Activated CD4-positive, alpha-beta T cell treated with anti-CD3 and anti-CD28 coated beads for 48 hours (primary cell): ENCODE data around the gene SLC4A4.
"Not testable (repeated sequence)": the region's sequence is repeated elsewhere in the genome, so short reads cannot be mapped to it uniquely, and the experiment has no call there.

ENCODE experiments used
- DNase-seq: peaks from one replicate; pipeline ENCODE4 v3.0.0-alpha.2; 2020

SLC4A4 gene

DNA sequence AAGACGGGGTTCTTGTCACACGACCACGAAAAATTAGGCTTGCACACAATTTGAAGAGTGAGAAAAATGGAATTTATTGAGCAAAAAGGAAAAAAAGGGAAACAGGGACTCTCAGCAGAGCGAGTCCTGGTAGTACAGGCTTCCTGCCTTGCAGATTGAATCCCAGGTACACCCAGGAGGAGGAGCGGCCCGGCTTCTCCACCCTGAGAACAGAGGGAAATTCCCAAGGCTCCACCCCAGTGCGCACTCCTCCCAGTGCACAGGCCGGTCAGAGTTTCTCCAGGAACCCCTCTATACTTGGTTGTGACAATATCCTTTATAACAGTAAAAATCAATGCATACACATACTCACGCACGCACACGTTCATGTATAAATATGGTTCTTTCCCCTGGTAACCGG is 22.0 kb downstream of the SLC4A4 start:
- DNase-seq = no peak

DNA sequence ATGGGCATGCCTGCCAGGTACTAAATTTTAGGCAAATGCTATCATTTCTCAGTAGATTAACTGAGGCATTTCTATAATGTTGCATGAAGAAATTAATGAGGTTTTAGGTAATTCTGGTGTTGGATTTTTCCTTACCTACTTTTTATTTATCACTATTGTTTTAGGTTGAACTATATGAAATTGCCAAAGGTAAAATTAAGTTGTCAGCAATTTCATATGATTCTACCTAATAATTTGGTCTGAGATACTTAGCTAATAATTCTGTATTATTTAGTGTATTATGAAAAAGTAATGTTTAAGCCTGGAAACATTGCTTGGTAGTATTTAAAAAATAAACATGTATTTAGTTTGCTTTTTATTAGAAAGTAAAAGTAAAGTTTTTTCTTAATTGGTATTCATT is 22.7 kb downstream of the SLC4A4 start:
- DNase-seq = no peak

DNA sequence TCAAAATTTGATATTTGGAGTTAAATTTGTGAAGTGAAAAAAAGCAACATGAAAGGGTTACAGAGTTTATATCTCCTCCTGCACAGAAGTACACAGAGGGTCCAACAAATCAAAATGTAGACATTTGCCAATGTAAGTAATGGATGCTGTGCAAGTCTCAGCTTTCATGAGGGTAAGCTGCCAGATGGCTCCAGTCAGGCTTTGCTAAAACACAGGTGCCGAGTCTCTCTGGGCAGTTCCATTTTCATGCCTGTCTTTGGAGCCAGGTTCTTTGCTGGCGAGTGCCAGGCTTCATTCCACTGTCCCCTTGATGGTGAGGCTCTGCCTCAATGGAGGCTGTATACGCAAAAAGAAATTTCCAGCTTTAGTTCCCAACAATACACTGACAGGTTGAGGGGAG is 27.9 kb downstream of the SLC4A4 start:
- no peak for DNase-seq

DNA sequence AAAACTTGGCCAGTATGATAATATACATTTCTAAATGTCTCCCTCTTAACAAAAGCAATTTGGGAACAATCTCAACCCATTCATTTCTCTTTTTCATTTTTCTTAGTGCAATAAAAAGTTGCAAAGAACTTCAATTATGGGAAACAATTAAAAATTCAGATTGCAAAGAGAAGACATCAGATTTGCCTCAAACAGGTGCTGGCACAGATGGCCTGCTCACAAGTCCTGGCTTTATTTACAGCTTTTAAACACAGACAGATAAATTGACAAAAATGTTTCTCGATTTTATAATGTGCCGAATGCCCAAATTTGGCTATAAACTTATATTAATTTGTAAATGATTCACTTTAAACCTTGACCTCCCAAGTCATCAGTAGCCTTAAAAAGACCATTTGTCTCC is 28.7 kb downstream of the SLC4A4 start:
- DNase-seq = no peak

DNA sequence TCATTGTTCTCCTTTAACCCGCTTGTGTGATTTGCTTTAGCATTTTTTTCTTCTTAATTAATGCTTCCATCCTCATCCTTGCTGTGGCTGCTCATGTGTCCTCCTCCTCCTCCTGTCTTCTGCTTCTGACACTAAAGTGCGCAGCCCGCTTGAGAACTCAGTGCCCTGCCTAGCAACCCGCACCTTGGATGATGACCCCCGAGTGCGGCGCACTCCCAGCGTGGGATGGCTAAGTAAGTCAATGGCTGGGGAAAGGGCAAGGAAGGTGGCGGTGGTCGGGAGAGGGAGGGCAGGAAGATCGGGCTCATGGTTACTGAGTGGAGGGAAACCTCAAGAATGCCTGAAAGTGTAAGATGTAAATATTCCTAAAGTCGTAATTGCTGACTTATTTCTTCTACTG is 30.1 kb downstream of the SLC4A4 start:
- DNase-seq = no peak

DNA sequence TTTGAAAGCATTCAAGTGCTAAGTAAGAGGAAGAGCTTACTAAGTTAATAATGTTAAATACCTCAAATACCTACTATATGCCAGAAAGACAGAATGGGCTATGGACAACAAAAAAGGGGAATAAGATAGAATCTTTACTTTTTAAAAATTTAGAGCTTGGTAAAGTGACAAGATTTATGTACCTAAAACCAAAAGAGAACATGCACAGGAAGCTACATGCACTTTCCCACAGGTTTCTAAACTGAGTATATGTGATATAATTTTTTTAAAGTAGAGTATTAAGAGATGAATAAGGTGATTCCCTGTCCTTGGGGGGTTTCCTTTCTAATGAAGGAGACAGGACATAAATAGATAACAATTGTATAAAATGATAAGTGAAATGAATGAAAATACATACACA is 30.7 kb downstream of the SLC4A4 start:
- DNase-seq = no peak

DNA sequence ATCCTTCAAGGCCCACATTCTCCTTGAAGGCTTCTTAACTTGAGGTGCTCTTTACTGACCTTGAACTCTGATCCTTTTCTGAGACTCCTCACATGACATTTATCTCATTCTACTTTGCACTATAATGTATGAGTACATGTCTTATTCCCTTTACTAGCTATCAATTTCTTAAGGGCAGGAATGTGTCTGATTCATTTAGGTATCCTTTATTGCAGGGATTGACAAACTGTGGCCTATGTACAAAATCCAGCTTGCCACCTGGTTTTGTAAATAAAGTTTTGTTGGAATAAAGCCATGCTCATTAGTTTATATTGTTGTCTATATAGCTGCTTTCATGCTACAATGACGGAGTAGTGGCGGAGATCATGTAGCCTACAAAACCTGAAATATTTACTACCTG is 36.7 kb downstream of the SLC4A4 start:
- no peak for DNase-seq

DNA sequence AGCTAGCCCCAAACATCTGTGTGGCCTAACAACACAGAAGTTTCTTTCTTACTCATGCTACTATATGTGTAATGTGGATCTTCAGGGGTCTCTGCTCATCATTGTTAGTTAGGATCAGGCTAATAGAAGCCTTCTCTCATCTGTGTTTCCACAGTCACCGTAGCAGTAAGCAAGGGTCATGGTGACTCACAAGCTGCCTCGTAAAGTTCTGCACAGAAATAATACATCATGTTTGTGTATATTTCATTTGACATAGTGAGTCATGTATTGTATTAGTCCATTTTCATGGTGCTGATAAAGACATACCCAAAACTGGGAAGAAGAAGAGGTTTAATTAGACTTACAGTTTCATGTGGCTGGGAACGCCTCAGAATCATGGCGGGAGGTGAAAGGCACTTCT is 38.7 kb downstream of the SLC4A4 start:
- DNase-seq = no peak

DNA sequence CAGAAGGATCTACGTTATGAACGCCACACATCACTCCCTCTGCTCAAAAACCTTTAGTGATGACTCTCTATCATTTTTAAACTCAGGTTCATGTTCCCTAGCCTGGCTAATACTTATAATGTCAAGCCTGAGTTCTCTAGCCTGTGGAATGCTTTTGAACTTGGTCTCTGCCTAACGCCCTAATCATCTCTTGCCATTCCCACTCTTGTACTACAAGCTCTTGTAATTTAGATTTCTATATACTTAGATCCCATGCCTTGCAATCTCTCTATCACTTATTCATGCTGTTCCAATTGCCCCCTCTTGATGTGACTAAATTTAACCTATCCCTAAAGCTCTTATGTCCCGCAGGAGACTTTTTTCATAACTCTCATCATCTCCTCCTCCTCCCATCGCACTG is 40.3 kb downstream of the SLC4A4 start:
- DNase-seq = no peak

DNA sequence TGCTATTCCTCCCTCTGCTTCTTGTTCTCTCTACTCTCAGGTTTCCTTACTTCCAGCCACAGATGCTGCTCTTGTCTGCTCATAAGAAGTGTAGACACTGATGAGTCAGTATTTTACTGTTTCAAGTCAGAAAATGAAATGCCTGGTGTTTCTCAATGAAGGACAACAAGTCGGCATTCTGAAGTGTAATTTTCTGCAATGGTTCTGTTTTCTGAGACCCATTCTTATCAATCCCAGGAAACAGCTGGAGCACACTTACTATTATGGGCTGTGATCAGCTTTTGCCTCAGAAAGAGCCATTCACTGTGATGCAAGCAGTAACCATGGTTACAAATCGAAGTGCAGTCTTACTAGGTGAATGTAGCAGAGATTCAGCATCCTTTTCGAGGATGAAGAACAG is 42.0 kb downstream of the SLC4A4 start:
- no peak for DNase-seq

DNA sequence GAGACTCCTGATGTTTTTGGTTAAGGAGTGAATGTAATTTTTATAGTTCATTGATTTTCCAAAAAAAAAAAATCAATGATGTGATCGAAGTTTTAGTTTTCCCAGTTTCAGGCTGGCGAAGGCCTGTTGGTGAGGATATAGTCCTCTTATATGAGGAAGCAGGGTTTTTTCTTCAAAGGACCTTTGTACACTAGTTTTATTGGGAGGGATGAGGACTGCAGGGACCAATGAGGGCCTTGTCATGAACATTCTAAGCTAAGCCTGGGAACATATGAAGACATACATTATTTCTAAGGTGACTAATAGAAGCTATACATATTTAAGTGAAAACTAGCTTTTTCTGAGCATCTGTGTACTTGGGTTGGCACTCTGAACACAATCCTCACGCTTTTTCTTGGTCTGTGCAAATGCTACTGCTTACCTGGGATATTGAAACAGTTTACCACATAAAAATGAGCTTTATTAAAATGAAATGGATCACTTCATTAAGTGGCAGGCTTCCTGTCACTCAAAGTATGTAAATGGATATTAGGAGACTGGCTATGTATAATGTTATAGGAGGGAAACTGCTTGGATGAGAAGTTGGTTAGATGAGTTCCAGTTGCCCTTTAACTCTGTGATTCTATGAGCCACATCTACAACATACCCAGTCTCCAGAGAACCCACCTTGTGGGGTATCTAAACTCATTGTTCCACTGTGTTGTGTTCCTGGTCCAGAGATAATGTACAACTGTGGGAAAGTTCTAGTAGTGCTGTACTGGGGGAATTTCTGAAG is 43.5 kb downstream of the SLC4A4 start:
- no peak for DNase-seq

DNA sequence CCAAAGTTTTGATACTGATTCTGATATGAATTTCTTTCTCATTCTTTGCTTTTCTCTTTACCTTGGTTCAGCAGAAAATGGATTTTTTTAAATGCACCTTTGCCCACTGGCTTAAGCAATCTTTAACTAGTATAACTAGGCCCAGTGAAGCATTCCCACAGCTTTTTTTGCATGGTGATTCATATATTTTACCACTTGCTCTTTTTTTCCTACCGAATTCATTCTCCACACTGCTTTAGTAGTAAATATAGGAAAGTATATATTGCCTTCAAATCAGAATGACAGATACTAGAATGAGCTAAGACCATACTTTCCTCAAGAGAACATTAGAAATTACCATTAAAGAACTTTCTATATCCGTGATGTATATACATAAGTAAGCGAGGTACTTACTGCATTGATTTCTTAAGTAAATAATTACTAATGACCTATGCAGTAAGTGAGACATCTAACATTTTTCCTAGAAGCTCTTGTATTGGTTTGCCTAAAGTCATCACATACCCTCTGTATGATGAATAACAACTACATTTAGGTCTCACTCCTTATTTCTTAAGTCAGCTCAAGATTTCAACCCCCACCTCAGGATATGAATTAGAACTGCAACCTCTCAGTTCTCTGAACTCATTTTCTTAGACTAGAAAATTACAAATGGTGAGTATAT is 44.2 kb downstream of the SLC4A4 start:
- DNase-seq = no peak

DNA sequence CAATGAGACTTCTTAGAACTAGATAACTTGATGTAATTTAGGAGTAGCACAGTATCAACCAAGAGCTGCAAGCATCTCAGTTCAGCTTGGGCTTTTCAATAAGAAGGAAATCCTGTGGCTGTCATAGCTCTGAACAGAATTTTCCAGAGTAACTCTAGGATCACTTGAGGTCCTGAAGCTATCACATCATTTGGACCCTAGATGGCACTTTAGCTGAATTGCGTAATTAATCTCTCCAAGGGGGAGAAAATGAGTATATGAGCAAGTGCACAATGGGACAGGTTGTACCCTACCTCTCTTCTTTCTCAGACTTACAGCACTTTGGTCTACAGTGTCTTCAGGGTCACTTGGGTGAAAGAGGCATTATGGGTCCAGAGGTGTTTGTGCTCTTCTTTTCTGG is 45.2 kb downstream of the SLC4A4 start:
- no peak for DNase-seq

DNA sequence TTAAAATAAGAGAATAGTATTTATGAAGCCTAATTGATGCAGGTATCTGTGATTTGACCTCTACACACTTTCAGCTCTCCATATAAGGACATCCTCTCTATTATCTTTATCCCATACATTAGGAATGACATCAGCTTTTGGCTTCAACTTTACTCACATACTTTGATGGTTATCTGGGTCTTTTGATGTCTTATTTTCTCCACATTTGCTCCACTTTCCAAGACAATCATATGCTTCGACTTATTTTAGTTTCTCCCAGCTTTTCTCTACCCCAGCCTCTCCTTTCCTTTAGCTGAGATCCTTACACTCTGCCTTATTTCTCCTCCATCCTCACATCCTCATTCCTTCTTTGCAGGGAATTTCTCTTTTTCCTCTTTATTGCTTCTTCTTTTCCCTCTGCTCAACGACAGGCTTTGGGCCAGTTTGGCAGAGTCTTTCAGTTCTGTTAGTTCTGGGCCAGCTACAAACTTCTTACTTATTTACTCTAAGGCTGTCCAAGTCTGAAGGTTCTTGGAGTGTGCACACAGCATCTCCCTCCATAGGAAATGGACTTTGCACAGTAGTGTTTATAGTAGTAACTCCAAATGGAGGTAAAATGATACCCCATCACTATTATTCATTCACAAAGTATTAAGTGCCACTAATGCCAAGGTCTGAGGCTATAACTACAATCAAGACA is 50.5 kb downstream of the SLC4A4 start:
- DNase-seq = no peak

DNA sequence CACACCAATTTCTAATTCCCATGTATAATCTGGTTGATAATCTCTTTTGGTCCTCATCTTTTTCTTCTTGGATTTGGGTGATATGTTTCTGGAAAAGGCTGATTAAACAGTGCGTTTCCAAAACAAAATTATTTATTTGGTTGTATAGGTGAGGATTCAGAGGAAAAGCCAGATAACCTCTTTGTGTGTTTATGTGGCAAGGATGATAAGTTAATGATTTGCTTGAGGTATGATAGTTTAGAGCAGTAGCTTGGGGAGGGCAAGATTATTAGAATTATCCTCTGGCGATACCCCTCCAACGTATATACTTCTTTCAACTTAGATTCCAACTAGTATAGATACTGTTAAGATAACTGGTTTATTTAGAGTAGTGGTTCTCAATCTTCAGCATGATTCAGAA is 53.3 kb downstream of the SLC4A4 start:
- DNase-seq = no peak

DNA sequence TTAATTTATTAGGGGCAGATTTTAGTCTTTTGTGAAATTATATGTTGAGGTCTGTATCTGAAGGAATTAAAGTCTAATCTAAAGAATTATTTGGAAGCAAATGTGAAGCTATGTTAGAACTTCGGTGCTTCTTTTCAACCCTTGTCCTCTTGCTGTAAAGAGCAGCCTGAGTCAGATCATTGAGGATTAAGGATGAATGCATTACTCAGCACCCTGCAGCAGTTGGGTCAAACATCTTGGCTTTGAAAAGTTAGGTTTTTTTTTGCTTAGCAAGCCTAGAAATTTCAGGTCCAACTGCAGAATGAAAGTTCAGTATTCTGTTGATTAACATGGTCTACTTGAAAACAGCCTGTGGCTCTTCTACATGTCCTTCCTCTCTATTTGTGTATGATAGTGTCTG is 57.6 kb downstream of the SLC4A4 start:
- DNase-seq = no peak

DNA sequence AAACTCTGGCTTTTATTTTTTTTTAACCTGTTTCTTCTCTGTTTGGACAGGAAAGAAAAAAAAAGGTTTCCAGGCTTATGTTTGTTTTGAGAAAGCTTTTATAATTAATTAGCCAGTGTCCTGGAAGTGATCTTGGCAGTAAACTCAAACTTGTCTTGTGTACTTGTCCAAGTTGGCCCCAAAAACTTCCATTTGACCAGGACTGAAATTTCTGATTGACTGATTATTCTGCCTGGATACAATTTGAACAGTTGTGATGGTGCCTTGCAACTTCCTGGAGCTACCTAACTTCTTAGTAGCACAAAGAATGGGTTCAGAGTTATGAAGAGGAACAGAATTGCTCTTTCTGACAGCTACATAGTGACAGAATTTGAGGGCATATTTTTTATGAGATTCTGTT is 62.0 kb downstream of the SLC4A4 start:
- DNase-seq = no peak

DNA sequence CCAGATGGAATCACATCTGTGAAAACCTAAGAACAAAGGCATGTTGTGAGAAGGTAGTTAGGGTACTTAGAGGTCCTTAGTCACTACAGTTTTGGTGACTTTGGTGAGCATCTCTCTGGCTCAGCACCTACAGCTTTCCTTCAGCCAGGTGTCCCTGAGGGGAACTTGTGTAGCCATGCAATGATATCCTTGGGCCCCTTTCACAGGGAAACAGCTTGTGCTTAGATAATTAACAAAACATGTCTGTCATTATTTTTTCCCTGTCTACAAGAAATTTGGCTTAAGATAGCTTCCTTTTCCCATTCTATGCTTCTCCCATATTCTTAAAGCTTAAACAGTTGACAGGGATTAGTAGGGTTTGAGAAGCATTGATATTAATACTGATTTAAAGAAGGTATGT is 63.8 kb downstream of the SLC4A4 start:
- no peak for DNase-seq

DNA sequence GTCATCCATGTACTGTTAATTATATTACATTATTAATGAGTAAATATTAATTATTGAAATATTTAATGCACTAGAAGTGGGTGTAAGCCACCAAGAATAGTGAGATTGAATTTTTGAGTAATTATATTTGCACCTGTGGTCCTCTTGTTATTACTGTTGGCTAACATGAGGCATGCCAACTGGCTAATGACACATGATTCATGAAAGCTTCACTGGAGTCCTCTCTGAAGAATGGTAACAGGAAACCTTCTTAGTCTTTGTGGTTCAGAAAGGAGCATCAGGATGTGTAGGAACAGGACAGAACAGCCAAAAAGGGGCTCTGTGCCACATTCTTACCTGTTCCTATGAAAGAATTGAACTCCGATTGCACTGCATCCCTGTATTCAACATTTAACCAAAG is 65.2 kb downstream of the SLC4A4 start:
- no peak for DNase-seq

DNA sequence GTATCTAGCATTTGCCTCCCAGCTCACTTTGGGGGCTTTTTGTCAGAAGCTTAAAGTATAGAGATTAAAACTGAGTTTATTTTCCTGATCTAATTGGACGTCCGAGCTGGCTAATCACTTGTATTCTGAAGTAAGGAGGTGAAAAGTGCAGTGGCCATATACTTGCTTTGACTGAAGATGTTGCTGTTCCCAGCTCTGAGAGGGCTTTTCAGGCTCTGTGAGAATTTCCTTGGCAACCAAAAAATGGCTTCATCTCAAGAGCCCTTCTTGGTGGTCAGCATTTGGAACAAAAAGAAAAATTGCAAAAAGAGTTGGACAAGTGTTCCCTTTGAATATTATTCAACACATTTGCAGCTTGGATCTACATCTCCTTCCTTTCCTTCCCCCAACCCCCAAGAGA is 67.0 kb downstream of the SLC4A4 start:
- no peak for DNase-seq

DNA sequence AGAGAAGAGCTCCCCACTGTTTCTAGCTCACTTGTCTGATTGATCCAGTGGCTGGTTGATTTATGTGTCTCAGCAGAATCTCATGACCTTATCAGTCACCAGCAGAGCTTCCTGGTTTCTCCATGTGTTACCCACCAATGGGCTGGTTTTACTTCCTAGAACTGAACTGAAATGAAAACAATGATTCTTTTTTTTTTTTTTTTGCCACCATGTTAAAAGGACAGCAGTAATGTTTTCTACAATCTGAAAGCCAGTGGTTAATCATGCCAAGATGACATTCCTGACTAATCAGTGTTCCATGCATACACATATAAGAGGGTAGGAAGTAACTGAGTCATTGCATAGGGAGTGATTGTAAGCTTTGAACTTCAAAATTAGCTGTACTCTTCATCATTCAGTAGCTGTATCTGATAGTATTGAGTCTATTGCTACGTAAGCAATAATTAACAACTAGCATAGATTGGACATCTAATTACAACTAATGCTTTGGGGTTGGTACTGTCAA is 67.7 kb downstream of the SLC4A4 start:
- DNase-seq = no peak

DNA sequence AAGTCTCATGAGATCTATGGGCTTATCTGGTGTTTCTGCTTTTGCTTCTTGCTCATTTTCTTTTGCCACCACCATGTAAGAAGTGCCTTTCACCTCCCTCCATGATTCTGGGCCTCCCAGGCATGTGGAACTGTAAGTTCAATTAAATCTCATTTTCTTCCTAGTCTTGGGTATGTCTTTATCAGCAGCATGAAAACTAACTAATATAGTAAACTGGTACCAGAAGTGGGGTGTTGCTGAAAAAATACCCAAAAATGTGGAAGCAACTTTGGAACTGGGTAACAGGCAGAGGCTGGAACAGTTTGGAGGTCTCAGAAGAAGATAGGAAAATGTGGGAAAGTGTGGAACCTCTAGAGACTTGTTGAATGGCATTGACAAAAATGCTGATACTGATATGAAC is 70.1 kb downstream of the SLC4A4 start:
- DNase-seq = not testable (repeated sequence)

DNA sequence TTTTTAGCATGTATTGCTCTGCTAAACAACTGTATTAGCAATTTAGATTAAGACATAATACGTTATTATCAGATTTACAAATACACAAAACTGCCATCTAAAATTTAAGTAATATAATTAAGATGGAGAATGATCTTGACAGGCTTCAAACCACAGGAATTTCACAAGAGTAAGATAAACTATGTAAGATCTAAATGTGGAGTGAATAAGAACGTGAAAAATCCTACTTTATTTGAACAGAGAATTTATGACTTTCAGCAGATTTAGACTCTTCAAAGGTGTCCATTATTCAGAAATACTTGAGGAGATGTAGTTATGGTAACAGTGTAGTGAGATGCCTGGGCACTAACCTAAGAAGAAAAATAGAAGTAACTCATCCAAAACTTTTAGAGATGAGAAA is 73.2 kb downstream of the SLC4A4 start:
- DNase-seq = no peak

DNA sequence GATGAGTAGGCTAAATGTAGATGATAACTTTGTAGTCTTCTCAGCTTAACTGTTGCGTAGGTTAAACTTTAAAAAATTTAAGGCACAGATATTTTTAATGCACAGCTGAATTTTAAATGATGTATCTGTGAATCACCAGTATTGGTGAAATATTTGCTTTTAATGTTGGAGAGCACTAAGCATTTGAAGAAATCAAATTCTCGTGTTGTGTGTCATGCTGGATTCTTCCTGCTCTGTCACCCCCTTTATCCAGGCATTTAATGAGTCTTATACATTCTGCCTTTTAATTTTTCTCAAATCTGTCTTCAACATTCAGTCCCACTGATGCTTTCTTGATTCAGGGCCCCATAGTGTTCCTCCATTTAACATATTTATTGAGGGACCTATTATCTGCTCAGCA is 76.7 kb downstream of the SLC4A4 start:
- no peak for DNase-seq
